ENCODE data around the gene BSDC1.
"Not testable (repeated sequence)": the region's sequence is repeated elsewhere in the genome, so short reads cannot be mapped to it uniquely, and the experiment has no call there.

BSDC1 gene

DNA sequence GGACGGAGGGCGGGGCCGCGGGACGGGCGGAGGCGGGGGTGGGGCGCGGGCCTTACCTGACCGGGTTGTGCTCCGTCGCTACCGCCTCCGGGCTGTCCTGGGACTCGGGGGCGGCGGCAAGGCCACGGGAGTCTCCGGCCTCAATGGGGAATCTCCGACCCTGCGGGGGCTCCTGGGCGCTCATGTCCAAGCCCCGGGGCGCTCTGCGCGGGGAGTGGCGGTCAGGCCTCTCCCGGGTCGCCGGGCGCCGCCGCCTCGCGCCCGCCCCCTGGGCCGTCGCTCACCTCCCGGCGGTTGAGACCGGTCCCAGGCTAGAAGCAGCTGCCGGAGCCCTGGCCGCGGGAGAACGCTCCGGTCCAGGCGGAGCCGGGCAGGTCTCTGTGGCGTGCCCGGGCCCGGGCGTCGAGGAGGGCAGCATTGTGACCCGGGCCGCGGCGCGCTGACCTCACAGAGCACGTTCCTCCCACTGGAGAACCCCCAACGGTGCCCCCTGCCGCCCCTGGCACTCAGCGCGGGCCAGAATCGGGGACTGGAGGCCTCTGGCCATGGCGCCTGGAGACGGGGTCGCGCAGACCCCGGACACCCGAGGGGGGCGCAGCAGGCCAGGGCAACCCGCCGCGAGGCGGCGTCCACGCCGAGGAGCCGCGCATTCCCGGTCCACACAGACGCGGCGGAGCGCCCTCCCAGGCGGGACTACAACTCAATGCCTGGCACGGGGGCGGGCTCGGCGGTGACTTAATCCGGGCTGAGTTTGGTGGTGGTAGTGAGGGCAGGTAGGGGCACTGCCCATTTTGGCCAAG lies 32.4 kb downstream of the BSDC1 start:
- TF ChIP-seq, protein P1, sequence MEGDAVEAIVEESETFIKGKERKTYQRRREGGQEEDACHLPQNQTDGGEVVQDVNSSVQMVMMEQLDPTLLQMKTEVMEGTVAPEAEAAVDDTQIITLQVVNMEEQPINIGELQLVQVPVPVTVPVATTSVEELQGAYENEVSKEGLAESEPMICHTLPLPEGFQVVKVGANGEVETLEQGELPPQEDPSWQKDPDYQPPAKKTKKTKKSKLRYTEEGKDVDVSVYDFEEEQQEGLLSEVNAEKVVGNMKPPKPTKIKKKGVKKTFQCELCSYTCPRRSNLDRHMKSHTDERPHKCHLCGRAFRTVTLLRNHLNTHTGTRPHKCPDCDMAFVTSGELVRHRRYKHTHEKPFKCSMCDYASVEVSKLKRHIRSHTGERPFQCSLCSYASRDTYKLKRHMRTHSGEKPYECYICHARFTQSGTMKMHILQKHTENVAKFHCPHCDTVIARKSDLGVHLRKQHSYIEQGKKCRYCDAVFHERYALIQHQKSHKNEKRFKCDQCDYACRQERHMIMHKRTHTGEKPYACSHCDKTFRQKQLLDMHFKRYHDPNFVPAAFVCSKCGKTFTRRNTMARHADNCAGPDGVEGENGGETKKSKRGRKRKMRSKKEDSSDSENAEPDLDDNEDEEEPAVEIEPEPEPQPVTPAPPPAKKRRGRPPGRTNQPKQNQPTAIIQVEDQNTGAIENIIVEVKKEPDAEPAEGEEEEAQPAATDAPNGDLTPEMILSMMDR (conservative IDR thresholded peaks at IDR 0.05): no peak
- no peak for TF ChIP-seq ZFX (IDR thresholded peaks at IDR 0.05)
- H3K27ac ChIP-seq: no peak overlapping the region

DNA sequence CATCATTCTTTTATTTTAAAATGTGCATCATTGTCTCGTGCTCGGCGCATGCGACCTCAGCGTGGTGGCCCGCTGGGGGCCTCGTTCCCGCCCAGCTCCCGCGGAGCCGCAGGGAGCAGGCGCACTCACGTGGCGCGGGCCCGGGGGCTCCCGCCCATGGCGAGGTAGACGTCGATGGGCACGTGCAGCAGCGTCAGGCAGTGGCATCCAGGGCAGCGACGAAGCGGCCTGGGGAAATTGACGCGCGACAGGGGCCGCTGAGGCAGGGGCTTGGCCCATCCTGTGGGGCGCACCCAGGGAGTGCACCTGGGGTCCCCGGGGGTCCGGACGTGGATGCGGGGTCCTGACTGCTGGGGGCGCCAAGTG lies 33.0 kb downstream of the BSDC1 start:
- no peak overlapping the region for H3K27ac ChIP-seq
- TF ChIP-seq ZFX (IDR thresholded peaks at IDR 0.05): no peak
- TF ChIP-seq, protein P1 (conservative IDR thresholded peaks at IDR 0.05): no peak

DNA sequence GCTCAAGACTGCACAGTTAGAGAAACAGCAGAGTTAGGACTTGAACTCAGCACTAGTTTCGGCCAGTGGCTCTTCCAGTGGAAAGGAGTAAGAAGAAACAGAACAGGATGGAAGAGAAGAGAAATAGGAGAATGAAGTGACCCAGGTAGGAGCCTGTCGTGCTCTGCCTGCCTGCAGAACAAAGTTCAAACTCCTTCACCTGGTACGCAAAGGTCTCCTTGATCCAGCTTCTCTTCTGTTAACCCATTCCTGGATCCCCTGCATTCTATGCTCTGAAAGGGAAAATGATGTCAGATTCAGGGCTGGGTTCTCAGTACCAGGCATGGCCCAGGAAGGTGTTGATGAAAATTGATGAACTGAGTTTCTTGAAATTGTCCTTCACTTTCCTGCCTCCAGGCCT lies 35.8 kb downstream of the BSDC1 start:
- TF ChIP-seq, protein P1 (conservative IDR thresholded peaks at IDR 0.05): no peak
- no peak for TF ChIP-seq ZFX (IDR thresholded peaks at IDR 0.05)
- H3K27ac ChIP-seq: no peak overlapping the region

DNA sequence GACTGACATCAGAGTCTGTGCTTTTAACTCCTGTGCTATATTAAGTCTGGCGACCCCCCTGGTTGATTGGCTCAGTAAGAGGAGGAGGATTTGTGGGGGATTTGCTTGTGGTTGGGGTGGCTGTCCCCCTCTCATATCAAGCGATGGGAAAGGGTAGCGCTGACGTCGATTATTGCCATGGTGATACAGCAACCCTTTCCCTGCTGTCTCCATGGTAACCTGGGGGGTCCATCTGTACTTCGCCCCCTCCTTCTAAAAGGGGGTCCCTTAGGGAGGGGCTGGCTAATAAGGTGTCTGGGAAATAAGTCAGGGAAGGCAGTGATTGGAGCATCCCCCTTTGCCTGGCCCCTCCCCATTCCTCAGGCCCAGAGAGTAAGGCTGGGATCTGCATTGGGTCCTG lies 36.6 kb downstream of the BSDC1 start:
- TF ChIP-seq ZFX (IDR thresholded peaks at IDR 0.05): no peak
- TF ChIP-seq, protein P1 (conservative IDR thresholded peaks at IDR 0.05): no peak

DNA sequence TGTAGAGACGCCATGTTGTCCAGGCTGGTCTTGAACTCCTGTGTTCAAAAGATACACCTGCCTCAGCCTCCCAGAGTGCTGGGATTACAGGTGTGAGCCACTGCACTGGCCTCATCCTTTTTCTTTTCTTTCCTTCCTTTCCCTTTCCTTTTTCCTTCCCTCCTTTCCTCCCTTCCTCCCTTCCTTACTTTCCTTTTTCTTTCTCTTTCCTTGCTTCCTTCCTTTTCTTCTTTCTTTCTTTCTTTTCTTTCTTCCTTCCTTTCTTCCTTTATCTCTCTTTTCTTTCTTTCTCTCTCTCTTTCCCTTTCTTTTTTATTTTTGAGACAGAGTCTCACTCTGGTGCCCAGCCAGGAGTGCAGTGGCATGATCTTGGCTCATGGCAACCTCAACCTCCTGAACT lies 37.8 kb downstream of the BSDC1 start:
- H3K27ac ChIP-seq: no peak overlapping the region
- TF ChIP-seq, protein P1 (conservative IDR thresholded peaks at IDR 0.05): no peak
- TF ChIP-seq ZFX (IDR thresholded peaks at IDR 0.05): no peak

More for the DNA sequence above, 36.6 kb downstream of the BSDC1 start:
- H3K27ac ChIP-seq: no peak overlapping the region

DNA sequence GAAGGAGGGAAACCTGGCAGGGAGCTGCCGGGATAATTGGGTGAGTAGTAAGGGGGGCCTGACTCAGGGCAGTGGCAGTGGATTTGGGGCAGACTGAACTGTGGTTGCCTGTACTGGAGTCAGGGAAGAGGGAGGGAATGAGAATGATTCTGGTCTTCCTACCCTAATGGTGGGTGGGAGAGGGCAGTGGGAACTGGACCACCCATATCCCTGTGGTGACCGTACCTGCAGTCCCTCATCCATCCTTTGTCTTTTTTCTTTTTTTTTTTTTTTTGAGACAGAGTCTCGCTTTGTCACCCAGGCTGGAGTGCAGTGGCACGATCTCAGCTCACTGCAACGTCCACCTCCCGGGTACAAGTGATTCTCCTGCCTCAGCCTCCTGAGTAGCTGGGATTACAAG lies 38.5 kb downstream of the BSDC1 start:
- H3K27ac ChIP-seq: not testable (repeated sequence)

DNA sequence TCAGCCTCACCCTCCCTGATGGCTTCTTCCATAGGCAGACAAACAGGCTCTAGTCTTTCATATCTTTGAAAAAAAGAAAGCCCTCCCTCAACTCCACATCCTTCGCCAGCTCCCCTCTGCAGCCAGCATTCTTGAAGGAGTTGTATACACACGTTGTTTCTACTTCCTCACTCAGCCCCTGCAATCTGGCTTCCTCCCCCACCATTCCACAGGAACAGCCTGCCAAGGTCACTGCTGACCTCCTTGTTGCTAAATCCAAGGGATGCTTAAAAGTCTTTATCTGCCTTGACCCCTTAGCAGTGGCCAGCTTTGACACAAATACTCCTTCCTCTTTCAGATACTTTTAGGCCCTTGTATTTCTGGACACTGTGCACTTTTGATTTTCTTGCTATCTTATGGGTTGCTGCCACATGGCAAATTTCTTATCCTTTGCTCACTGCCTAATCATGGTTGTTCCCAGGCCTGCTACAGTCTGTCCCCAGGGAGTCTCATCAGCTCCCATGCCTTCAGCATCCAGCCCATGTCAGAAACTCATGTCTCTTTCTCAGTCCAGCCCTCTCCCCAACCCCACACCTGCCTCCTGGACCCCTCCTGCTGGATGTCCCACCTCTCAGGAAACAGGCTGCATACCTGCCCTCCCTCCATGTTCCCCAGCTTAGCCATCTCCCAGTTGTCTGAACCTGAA lies 40.2 kb downstream of the BSDC1 start:
- no peak overlapping the region for H3K27ac ChIP-seq
- no peak for TF ChIP-seq ZFX (IDR thresholded peaks at IDR 0.05)
- TF ChIP-seq, protein P1 (conservative IDR thresholded peaks at IDR 0.05): no peak
